KMS-11 (cell line): ENCODE results near the gene KCTD2.
"Not testable (repeated sequence)": the region's sequence is repeated elsewhere in the genome, so short reads cannot be mapped to it uniquely, and the experiment has no call there.

Experiments used
- H2AFZ ChIP-seq: fragments of 200-600 bp; sonication (generic); 2 replicates; pipeline ENCODE4 v1.6.1; 2016; ENCODE audit warnings: antibody characterized with exemption, mixed run types, low read depth
- H3K27ac ChIP-seq: fragments of 200-600 bp; sonication (generic); 2 replicates; pipeline ENCODE4 v1.6.1; 2016; ENCODE audit warnings: mild to moderate bottlenecking, mixed run types
- H3K27me3 ChIP-seq: fragments of 200-600 bp; sonication (generic); 2 replicates; pipeline ENCODE4 v1.6.1; 2017; ENCODE audit warnings: mild to moderate bottlenecking, low read depth, mixed run types, moderate library complexity; ENCODE audit not compliant: insufficient read depth
- H3K36me3 ChIP-seq: fragments of 200-600 bp; sonication (generic); 2 replicates; pipeline ENCODE4 v1.6.1; 2017; ENCODE audit warnings: mild to moderate bottlenecking, mixed run types; ENCODE audit not compliant: insufficient read depth
- H3K4me1 ChIP-seq: fragments of 200-600 bp; sonication (generic); 2 replicates; pipeline ENCODE4 v1.6.1; 2016; ENCODE audit warnings: mild to moderate bottlenecking, low read depth, mixed run types; ENCODE audit not compliant: poor library complexity, severe bottlenecking
- H3K4me2 ChIP-seq: fragments of 200-600 bp; sonication (generic); 2 replicates; pipeline ENCODE4 v1.7.0; 2016; ENCODE audit warnings: mild to moderate bottlenecking, mixed run types
- H3K4me3 ChIP-seq: fragments of 200-600 bp; sonication (generic); IDR thresholded peaks from 2 replicates; pipeline ENCODE4 v1.6.1; 2017; ENCODE audit warnings: low read depth, low read length, mixed read lengths; ENCODE audit not compliant: insufficient read depth
- H3K79me2 ChIP-seq: fragments of 200-600 bp; sonication (generic); 2 replicates; pipeline ENCODE4 v1.6.1; 2016; ENCODE audit warnings: low read depth, mixed run types; ENCODE audit not compliant: insufficient read depth
- H3K9ac ChIP-seq: fragments of 200-600 bp; sonication (generic); 2 replicates; pipeline ENCODE4 v1.6.1; 2016; ENCODE audit warnings: mild to moderate bottlenecking, mixed run types
- H4K20me1 ChIP-seq: fragments of 200-600 bp; sonication (generic); 2 replicates; pipeline ENCODE4 v1.6.1; 2016; ENCODE audit warnings: mild to moderate bottlenecking, mixed run types; ENCODE audit not compliant: insufficient read depth
- TF ChIP-seq, protein P1 (sequence below): fragments of 200-600 bp; sonication (generic); conservative IDR thresholded peaks from 2 replicates; pipeline ENCODE4 v1.6.1; 2017; ENCODE audit warnings: low read depth, mild to moderate bottlenecking, antibody characterized with exemption, low read length, moderate library complexity, mixed read lengths

Gene KCTD2

DNA sequence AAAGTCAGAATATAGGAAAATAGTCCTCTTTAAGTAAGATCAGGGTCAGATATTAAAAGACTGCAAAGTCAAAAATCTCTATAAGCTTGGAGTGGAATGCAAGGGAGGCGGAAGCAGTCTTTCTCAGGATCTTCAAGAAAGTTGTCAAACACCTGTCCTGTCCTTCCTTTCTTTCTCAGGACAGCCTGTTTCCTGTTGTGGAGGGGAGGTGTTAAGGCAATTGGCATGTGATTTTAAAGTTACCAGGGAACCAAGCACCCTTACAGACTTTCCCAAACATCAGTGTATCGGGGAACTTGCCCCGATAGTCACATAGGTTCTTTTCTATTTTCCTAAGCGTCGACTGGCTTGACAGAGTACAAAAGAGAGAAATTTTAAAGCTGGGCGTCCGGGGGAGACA lies 2.3 kb upstream of the KCTD2 start:
- Histone ChIP-seq H3K27me3 (no peaks in the 10 kb centered on the region), H3K4me2 (no peak overlapping the region), H3K79me2 (peaks cover 32% of the 10 kb centered on the region; the same call in 1 of the 2 replicates), H3K36me3 (no peaks in the 10 kb centered on the region), H2AFZ (no peak overlapping the region), H4K20me1 (no peaks in the 10 kb centered on the region), H3K9ac (no peak overlapping the region), H3K4me3 (no peak overlapping the region), H3K4me1 (peaks cover 30% of the 10 kb centered on the region), H3K27ac (no peak overlapping the region)
- TF ChIP-seq, protein P1, sequence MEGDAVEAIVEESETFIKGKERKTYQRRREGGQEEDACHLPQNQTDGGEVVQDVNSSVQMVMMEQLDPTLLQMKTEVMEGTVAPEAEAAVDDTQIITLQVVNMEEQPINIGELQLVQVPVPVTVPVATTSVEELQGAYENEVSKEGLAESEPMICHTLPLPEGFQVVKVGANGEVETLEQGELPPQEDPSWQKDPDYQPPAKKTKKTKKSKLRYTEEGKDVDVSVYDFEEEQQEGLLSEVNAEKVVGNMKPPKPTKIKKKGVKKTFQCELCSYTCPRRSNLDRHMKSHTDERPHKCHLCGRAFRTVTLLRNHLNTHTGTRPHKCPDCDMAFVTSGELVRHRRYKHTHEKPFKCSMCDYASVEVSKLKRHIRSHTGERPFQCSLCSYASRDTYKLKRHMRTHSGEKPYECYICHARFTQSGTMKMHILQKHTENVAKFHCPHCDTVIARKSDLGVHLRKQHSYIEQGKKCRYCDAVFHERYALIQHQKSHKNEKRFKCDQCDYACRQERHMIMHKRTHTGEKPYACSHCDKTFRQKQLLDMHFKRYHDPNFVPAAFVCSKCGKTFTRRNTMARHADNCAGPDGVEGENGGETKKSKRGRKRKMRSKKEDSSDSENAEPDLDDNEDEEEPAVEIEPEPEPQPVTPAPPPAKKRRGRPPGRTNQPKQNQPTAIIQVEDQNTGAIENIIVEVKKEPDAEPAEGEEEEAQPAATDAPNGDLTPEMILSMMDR = no peak

DNA sequence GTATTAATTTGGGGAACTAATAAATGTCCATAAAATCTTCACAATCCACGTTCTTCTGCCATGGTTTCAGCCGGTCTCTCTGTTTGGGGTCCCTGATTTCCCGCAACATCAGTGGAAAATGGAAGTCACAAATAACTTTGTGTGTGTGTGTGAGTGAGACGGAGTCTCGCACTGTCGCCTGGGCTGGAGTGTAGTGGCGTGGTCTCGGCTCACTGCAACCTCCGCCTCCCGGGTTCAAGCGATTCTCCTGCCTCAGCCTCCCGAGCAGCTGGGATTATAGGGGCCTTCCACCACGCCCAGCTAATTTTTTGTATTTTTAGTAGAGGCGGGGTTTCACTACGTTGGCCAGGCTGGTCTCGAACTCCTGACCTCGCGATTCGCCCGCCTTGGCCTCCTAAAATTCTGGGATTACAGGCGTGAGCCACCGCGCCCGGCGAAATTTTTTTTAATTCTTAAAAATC lies 1.0 kb upstream of the KCTD2 start:
- H3K27me3 ChIP-seq, H3K4me3 ChIP-seq, H3K36me3 ChIP-seq, H4K20me1 ChIP-seq: not testable (repeated sequence)
- Histone ChIP-seq H3K4me1 (peaks cover 30% of the 10 kb centered on the region), H3K4me2 (peak overlapping the region; percentile 67), H3K79me2 (peaks cover 32% of the 10 kb centered on the region; the same call in 1 of the 2 replicates), H2AFZ (peak overlapping the region; percentile 85), H3K9ac (peak overlapping the region; percentile 61), H3K27ac (peak overlapping the region; percentile 42; the same call in 1 of the 2 replicates)

DNA sequence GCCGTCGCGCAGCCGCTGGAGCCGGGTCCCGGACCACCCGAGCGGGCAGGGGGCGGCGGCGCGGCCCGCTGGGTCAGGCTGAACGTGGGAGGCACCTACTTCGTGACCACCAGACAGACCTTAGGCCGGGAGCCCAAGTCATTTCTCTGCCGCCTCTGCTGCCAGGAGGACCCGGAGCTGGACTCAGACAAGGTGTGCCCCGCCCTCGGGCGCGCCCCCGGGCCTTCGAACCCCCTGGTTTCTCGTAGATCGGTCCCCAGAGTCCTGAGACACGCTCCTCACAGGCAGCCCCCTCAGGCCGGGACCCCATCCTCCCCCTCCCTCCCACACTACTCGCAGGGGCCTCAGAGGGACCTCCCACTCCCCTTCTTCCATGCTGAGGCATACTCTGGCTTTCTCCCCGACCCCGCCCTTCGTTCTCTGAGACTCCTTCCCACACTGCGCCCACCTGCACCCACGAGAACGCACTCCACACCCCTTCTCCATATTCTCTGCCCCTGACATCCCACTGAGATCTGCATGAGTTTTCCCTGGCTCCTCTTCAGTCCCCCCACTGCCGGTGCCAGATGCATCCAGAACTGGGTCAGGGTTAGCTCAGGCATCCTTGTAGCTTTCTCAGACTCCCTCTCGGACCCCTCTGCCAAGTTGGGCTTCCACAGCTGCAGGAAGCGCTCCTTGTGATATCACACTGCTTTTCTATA lies 523 bp downstream of the KCTD2 start:
- no peaks in the 10 kb centered on the region for H4K20me1 ChIP-seq
- peak overlapping the region; percentile 42 for H2AFZ ChIP-seq
- H3K4me2 ChIP-seq = peak overlapping the region; percentile 59
- peaks cover under 1% of the 10 kb centered on the region; the same call in 1 of the 2 replicates for H3K36me3 ChIP-seq
- H3K9ac ChIP-seq = peak overlapping the region; percentile 56; the same call in 1 of the 2 replicates
- H3K27ac ChIP-seq = no peak overlapping the region
- peaks cover 32% of the 10 kb centered on the region; the same call in 1 of the 2 replicates for H3K79me2 ChIP-seq
- peaks cover 30% of the 10 kb centered on the region for H3K4me1 ChIP-seq
- TF ChIP-seq, protein P1 = no peak
- H3K27me3 ChIP-seq = no peaks in the 10 kb centered on the region
- no peak overlapping the region for H3K4me3 ChIP-seq

DNA sequence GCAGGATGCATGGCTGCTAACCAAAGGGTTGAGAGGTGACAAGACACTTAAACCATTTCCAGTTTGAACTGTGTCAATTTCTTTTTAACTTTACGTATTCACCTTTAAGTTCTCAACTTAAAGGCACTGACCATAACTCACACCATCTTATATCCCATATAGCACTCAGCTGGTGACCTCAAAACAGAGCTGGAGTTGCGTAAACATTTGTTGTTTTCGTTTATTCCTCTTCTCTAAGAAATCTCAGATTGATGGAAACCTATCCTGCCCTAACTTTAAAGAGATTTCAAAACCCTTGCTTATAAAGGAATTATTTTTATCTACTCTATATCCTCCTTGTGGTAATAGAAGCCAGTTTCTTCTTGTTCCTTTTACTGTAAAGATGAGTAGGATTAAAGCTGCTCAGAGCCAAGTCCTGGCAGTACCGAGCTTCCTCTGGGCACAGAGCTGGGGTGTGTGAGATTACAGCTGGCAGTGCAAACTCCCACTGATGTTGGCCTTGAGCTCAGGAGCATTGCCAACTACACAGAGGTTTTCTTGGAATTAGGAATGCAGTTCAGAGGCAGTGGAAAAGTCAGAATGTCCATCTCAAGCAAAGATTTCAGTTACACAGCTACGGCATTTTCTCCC lies 1.3 kb downstream of the KCTD2 start:
- Histone ChIP-seq H3K9ac (no peak overlapping the region), H3K4me3 (no peak overlapping the region), H3K36me3 (peaks cover 6% of the 10 kb centered on the region; the same call in 1 of the 2 replicates), H2AFZ (no peak overlapping the region), H3K79me2 (peaks cover 32% of the 10 kb centered on the region; the same call in 1 of the 2 replicates), H3K4me1 (peaks cover 30% of the 10 kb centered on the region), H3K27me3 (no peaks in the 10 kb centered on the region), H3K4me2 (peak overlapping the region; percentile 59), H4K20me1 (no peaks in the 10 kb centered on the region), H3K27ac (no peak overlapping the region)
- TF ChIP-seq, protein P1 = no peak

DNA sequence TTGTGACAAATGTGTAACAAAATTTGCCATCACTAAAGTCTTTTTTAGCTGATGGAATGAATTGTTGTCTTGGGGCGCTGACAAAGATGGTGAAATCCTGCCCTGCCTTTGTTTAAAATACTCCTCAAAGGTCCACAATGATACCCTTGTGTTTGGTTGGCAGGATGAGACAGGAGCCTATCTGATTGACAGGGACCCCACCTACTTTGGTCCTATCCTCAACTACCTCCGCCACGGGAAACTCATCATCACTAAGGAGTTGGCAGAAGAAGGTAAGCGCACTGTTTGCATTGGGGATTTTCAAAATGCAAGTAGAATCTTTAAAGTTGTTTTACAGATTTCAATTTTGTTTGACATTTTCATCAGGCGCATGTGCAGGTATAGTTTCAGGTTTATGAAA lies 2.0 kb downstream of the KCTD2 start:
- Histone ChIP-seq H2AFZ (no peak overlapping the region), H3K79me2 (peaks cover 32% of the 10 kb centered on the region; the same call in 1 of the 2 replicates), H3K27me3 (no peaks in the 10 kb centered on the region), H3K9ac (no peak overlapping the region), H3K4me2 (peak overlapping the region; percentile 59; the same call in 1 of the 2 replicates), H3K4me3 (no peak overlapping the region), H4K20me1 (no peaks in the 10 kb centered on the region), H3K36me3 (peaks cover 6% of the 10 kb centered on the region; the same call in 1 of the 2 replicates), H3K4me1 (peaks cover 30% of the 10 kb centered on the region), H3K27ac (no peak overlapping the region)
- TF ChIP-seq, protein P1 = no peak
